ENCODE data around the gene USP12. TPM values are rescaled to one million over a fixed set of nuclear protein-coding genes. Genes with fewer than 3 reads are reported as not detected.

Gene USP12
- total and polyA plus RNA-seq, 2 experiments from 2014 or later = 18.4 to 39.3 TPM

DNA sequence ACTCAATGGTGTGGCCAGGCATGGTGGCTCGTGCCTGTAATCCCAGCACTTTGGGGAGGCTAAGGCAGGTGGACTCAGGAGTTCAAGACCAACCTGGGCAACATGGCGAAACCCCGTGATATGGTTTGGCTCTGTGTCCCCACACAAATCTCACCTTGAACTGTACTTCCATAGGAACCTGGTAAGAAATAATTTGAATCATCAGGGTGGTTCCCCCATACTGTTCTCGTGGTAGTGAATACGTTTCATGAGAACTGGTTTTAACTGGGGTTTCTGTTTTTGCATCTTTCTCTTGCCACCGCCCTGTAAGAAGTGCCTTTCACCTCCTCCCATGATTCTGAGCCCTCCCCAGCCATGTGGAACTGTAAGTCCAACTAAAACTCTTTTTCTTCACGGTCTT lies 49.6 kb downstream of the USP12 start:
- TF ChIP-seq, protein P1, sequence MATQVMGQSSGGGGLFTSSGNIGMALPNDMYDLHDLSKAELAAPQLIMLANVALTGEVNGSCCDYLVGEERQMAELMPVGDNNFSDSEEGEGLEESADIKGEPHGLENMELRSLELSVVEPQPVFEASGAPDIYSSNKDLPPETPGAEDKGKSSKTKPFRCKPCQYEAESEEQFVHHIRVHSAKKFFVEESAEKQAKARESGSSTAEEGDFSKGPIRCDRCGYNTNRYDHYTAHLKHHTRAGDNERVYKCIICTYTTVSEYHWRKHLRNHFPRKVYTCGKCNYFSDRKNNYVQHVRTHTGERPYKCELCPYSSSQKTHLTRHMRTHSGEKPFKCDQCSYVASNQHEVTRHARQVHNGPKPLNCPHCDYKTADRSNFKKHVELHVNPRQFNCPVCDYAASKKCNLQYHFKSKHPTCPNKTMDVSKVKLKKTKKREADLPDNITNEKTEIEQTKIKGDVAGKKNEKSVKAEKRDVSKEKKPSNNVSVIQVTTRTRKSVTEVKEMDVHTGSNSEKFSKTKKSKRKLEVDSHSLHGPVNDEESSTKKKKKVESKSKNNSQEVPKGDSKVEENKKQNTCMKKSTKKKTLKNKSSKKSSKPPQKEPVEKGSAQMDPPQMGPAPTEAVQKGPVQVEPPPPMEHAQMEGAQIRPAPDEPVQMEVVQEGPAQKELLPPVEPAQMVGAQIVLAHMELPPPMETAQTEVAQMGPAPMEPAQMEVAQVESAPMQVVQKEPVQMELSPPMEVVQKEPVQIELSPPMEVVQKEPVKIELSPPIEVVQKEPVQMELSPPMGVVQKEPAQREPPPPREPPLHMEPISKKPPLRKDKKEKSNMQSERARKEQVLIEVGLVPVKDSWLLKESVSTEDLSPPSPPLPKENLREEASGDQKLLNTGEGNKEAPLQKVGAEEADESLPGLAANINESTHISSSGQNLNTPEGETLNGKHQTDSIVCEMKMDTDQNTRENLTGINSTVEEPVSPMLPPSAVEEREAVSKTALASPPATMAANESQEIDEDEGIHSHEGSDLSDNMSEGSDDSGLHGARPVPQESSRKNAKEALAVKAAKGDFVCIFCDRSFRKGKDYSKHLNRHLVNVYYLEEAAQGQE (IDR thresholded peaks at IDR 0.05; ENCODE audit: unreplicated experiment) = no peak
- TF ChIP-seq CTCF (conservative IDR thresholded peaks at IDR 0.05; ENCODE audit: low read depth in 2 of 2) = no peak
- no peaks in the 10 kb centered on the region for H3F3A ChIP-seq (replicated peaks; ENCODE audit: low read depth)
- peaks cover 23% of the 10 kb centered on the region for H3K36me3 ChIP-seq (ENCODE audit: insufficient read depth)
- H3K36me3 Mint-ChIP-seq (ENCODE audit: low read depth) = peaks cover 61% of the 10 kb centered on the region
- peaks cover 8% of the 10 kb centered on the region for H4K20me1 ChIP-seq (replicated peaks; ENCODE audit: insufficient read depth)
- no peaks in the 10 kb centered on the region for H3K27me3 ChIP-seq (ENCODE audit: insufficient read depth)
- H3K27me3 Mint-ChIP-seq (ENCODE audit: insufficient read depth, low read depth, poor library complexity) = peaks cover 5% of the 10 kb centered on the region
- H3K4me1 ChIP-seq (ENCODE audit: insufficient read depth) = peaks cover 60% of the 10 kb centered on the region
- H3K9me3 Mint-ChIP-seq = peaks cover 52% of the 10 kb centered on the region
- H2AFZ ChIP-seq = no peak overlapping the region
- H3K27ac Mint-ChIP-seq = no peak overlapping the region; the same call in 1 of the 2 replicates
- 0 out of 2 replicates have a peak, but pooled peaks cover 5% of the 10 kb centered on the region for H3K9me2 ChIP-seq (ENCODE audit: insufficient read depth)
- peaks cover 52% of the 10 kb centered on the region for H3K4me1 Mint-ChIP-seq
- H3K79me2 ChIP-seq (replicated peaks; ENCODE audit: insufficient read depth) = peaks cover 99% of the 10 kb centered on the region
- H3K27ac ChIP-seq (ENCODE audit: low read depth) = peak overlapping the region; percentile 14; the same call in 1 of the 2 replicates
- no peak overlapping the region for H3K4me3 Mint-ChIP-seq
- no peak overlapping the region for H3K4me2 ChIP-seq
- ATAC-seq (no peak), DNase-seq (ENCODE audit: low spot score) (no peak)
- no peak overlapping the region for H3K4me3 ChIP-seq

- Mint-ChIP-seq H3K27ac (peak overlapping the region; percentile 7; the same call in 1 of the 2 replicates), H3K4me3 (peak overlapping the region; percentile 13; the same call in 1 of the 3 replicates), H3K36me3 (ENCODE audit: low read depth) (peaks cover 51% of the 10 kb centered on the region), H3K4me1 (peaks cover 50% of the 10 kb centered on the region), H3K27me3 (ENCODE audit: insufficient read depth, low read depth, poor library complexity) (peaks cover 2% of the 10 kb centered on the region), H3K9me3 (peaks cover 47% of the 10 kb centered on the region)
- peak overlapping the region; percentile 12; the same call in 1 of the 2 replicates for H3K4me3 ChIP-seq
- peak overlapping the region; percentile 63 for H3K4me2 ChIP-seq
- no peak overlapping the region for H2AFZ ChIP-seq
- ATAC-seq (peak; percentile 29; the same call in 1 of the 3 replicates), DNase-seq (ENCODE audit: low spot score) (no peak)
- H3K36me3 ChIP-seq (ENCODE audit: insufficient read depth) = peaks cover 23% of the 10 kb centered on the region
- H3K9me2 ChIP-seq (ENCODE audit: insufficient read depth) = 0 out of 2 replicates have a peak, but pooled peaks cover 5% of the 10 kb centered on the region
- no peaks in the 10 kb centered on the region for H3F3A ChIP-seq (replicated peaks; ENCODE audit: low read depth)
- peaks cover 14% of the 10 kb centered on the region for H4K20me1 ChIP-seq (replicated peaks; ENCODE audit: insufficient read depth)
- H3K79me2 ChIP-seq (replicated peaks; ENCODE audit: insufficient read depth) = peaks cover 100% of the 10 kb centered on the region
- H3K4me1 ChIP-seq (ENCODE audit: insufficient read depth) = peaks cover 54% of the 10 kb centered on the region
- no peaks in the 10 kb centered on the region for H3K27me3 ChIP-seq (ENCODE audit: insufficient read depth)
- peak overlapping the region; percentile 14 for H3K27ac ChIP-seq (ENCODE audit: low read depth)
- TF ChIP-seq EZH2 (IDR thresholded peaks at IDR 0.05; ENCODE audit: low read depth, unreplicated experiment) (no peak), STAT1 (IDR thresholded peaks at IDR 0.05; ENCODE audit: unreplicated experiment) (no peak), ZNF114 (CRISPR knock-in tag; IDR thresholded peaks at IDR 0.05) (no peak), ZNF331 (CRISPR knock-in tag; IDR thresholded peaks at IDR 0.05; ENCODE audit: low read depth) (no peak), CREB1 (CRISPR knock-in tag; IDR thresholded peaks at IDR 0.05; ENCODE audit: low read depth) (no peak), POLR2AphosphoS5 (IDR thresholded peaks at IDR 0.05; ENCODE audit: low read depth) (no peak)
- TF ChIP-seq, protein P1 (IDR thresholded peaks at IDR 0.05; ENCODE audit: unreplicated experiment) = no peak
These were observed 50.8 kb downstream of the USP12 start for GRCh38 chr13:27120811-27121210.

Measured in GM23338 (cell line).